Activated CD4-positive, alpha-beta T cell treated with anti-CD3 and anti-CD28 coated beads, Interleukin-2, amount 50 U/mL, for 24 hours (primary cell): ENCODE results near the gene MMP17.

Experiments used
- DNase-seq, 2 donors: peaks; one replicate each; pipeline ENCODE4 v3.0.0-alpha.2; 2020; ENCODE audit warnings: low read depth in 1 of 2, low spot score in 1 of 2

MMP17 gene

GRCh38 chr12:131829791-131830334 lies 1.7 kb downstream of the MMP17 start:
- DNase-seq: no peak

- no peak for DNase-seq
Measured at GRCh38 chr12:131830335-131830913, 2.2 kb downstream of the MMP17 start.

- DNase-seq: no peak
Measured at GRCh38 chr12:131830914-131831571, 2.9 kb downstream of the MMP17 start.

- no peak for DNase-seq
Measured at GRCh38 chr12:131831635-131832041, 3.4 kb downstream of the MMP17 start.

DNA sequence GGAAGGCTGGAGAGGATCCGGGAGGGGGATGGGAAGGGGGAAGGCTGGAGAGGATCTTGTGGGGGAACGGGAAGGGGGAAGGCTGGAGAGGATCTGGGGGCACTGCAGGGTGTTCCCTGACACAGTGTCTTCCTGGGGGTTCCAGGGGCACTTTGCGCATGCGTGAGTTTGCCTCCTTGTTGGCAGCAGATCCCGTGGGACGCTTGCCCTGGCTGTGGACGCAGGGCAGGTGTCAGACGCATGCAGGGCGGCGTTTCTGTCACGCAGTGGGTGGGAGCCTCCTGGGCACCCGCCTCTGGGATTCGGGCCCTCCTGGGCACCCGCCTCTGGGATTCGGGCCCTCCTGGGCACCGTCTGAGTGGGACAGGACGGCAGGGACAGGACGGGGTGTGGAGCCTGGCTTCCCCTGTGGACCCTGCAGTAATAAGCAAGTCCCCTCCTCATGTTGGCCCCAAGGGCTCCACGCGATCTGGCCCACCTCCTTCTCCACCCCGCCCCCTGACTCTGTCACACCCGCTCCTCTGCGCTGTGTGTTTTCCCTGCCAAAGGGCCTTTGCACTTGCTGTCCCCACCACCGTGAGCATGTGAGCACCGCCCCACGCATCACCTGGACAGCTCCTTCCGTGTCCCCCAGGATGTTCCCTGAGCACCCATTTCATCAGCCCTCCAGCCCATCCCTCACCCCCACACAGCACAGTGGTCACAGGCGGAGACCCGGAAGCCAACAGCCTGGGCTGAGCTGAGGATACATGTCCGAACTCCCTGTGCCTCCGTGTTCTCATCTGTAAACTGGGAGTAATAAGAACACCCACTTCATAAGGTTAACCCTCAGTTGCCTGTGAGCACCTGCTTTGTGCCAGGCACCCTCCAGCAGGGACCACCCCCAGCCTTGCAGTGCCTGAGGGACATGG lies 4.4 kb downstream of the MMP17 start:
- no peak for DNase-seq

DNA sequence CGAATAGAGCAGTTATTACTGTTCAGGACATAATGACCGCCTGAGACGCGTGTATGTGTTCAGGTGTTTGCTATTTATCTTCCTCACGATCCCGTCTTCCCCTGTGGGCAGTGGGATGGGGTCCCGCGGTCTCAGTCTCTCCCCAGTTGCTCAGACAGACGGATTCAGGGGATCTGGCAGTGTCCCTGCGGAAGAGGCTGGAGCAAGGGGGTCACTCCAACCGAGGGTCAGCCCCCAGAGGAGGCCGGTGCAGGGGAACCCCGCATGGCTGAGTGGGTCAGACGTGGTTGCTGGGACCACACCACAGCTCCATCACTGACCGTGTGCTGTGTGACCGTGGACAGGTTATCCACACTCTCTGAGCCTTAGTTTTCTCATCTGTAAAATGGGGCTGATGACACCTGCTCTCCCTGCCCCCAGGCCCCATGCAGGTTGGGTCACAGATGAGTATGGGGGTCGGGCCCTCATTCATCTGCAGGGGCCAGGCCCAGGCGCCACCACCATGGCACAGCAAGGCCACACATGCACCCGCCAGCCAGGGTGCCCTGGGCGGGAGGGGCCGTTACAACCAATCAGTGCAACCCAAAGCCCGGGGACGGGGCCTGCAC lies 5.2 kb downstream of the MMP17 start:
- DNase-seq: no peak

GRCh38 chr12:131833896-131834641 lies 5.9 kb downstream of the MMP17 start:
- DNase-seq: no peak

GRCh38 chr12:131834798-131835615 lies 6.8 kb downstream of the MMP17 start:
- no peak for DNase-seq

GRCh38 chr12:131835616-131836171 lies 7.5 kb downstream of the MMP17 start:
- no peak for DNase-seq

DNA sequence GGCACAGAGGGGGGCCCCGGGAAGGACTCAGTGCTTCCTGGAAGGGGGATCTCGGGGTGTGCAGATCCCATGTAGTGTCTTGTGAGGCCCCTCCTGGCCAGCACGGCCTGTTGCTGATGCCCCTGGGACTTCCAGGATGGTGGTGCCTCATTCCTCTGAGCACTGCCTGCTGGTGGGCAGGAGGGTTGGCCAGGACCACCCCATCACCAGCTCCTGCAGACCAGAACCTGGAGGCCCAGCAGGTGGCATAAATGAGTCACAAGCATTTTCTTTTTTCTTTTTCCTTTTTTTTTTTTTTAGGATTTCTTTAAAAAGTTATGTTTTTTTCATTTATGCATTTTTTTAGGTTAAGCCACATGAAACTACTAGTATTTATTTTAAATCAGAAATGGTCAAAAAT lies 8.0 kb downstream of the MMP17 start:
- no peak for DNase-seq

- DNase-seq: no peak
Measured at GRCh38 chr12:131836714-131837397, 8.7 kb downstream of the MMP17 start.

DNA sequence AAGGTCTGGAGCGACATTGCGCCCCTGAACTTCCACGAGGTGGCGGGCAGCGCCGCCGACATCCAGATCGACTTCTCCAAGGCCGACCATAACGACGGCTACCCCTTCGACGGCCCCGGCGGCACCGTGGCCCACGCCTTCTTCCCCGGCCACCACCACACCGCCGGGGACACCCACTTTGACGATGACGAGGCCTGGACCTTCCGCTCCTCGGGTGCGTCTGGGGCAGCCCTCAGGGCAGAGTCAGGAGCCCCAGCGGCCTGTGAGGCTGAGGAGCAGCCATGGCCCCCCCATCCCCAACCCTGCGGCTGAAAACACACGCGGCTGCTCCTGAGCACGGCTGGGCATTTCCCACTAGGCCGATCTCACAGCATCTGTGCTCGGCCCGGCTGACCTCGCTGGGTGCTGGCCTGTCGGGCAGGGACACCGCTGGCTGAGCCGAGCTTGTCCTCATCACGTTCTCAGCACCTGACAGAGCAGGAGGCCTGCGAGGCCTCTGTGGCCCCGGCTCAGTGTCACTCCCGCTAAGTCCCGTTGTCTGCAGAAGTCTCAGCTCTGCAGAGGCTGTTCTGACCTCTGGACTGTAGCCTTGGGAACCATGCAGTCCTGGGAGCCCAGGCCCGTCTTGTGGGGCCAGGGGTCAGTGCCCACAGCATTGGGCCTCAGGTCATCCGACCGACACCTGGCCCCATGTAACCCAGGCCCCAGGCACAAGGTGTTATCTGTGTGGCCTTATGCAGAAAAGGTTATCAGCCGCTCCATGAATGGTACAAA lies 12.6 kb downstream of the MMP17 start:
- DNase-seq: no peak

DNA sequence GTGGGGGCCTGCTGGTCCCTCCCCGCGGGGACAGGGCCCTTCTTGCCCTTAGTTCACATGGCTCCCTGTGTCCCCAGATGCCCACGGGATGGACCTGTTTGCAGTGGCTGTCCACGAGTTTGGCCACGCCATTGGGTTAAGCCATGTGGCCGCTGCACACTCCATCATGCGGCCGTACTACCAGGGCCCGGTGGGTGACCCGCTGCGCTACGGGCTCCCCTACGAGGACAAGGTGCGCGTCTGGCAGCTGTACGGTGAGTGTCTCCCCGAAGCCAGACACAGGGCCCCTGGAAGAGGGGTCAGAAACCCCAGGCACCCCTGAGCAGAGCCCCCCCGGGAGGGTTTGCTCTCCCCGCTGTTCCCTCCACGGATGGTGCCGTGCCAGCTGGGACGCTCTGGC lies 13.4 kb downstream of the MMP17 start:
- DNase-seq: no peak

DNA sequence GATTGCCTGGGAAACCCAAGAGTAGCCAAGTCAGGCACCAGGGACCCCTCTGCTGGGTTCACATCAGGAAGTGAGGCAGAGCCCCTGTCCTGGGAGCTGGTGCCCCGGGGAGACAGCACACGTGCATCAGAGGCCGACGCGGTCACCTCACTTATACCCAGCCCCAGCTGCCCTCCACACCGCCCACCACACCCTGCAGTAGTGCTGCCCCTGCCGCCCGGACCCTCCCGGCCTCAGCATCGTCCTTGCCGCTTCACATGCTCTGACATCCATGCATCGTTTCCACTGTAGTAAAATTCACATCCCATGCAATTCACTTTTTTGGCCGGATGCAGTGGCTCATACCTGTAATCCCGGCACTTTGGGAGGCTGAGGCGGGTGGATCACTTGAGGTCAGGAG lies 14.0 kb downstream of the MMP17 start:
- DNase-seq: no peak

DNA sequence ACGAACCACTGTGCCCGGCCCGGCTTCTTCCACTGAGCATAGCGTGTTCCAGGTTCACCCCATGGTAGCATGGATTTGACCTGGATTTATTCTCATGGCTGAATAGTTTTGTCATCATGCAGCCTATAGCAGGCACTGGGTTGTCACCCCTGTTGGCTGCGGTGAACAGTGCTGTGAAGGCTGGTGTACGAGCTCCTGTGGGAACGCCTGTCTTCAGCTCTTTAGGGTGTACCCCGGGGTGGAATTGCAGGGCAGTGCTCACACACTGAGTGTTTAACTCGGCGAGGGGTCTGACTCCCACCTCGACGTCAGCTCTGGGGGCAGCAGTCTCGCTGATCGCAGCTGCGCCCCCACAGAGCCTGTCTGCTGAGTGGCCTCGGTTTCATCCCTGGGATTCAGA lies 15.3 kb downstream of the MMP17 start:
- no peak for DNase-seq

DNA sequence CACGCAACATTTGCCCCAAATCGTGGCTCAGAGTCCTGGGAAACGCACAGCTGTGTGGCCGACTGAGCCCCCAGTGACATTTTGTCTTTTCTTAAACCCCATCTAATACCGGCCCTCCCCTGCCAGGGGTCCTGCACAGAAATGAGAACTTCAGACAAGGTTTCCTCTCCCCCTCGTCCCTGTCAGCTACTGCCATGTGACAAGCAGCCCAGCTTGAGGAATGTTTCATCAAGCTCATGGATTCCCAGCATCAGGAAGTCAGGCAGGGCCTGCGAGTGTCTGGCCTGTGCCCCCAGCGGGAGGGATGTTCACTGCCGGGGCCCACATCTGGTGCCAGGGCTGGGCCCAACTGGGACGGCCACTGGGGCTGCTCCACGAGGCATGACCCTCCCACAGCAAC lies 15.9 kb downstream of the MMP17 start:
- DNase-seq: no peak

GRCh38 chr12:131844656-131845055 lies 16.5 kb downstream of the MMP17 start:
- no peak for DNase-seq

DNA sequence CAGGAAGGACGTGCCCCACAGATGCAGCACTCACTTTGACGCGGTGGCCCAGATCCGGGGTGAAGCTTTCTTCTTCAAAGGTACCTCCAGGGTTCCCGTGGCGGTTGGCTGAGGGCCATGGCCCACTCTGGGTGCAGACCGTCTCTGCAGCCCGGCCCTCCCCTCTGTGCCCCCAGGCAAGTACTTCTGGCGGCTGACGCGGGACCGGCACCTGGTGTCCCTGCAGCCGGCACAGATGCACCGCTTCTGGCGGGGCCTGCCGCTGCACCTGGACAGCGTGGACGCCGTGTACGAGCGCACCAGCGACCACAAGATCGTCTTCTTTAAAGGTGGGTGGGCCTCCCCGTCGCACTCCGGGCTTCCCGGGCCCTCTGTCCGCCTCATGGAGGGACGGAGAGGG lies 16.9 kb downstream of the MMP17 start:
- DNase-seq: no peak
